Suppressor macrophage (primary cell): Measurements from ENCODE around the gene CELF2.

ENCODE experiments used
- DNase-seq, 4 experiments: peaks; one replicate each; pipeline ENCODE4 v3.0.0-alpha.2; 2020 to 2022

The CELF2 gene

DNA sequence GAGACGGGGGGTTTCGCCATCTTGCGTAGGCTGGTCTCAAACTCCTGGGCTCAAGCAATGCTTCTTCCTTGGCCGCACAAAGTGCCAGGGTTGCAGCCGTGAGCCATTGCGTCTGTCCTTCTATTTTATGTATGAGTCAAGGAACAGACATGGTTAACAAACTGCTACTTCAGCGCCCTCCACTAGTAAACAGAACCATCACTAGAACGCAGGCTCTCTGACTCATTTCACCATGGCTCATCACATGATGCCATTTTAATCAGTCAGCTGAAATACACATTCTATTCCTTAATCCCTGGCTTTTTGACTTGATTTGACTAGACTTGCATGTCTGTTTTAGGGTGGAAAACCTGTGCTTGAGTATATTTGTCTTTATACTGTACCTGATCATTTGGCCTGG, 41.3 kb downstream of the CELF2 start:
- DNase-seq = peak; percentile 18 to 64 (median 50)

DNA sequence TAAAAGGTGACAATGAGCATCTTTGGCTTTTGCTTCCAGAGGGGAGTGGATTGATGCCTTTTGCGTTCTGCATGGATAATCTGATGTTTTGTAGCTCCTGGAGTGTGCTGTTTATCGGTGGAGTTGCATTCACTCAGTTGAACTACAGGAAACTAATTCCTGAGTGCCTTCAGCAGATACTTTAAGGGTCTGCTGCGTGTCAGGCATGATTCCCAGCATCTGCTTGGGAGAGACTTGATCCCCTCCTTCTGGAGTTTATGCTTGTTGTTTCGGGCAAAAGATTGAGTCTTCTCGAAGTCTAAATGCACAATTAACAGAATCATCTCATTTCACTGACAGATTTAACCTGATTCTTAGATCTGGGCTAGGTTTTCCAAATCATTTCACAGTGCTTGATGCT, 46.2 kb downstream of the CELF2 start:
- no peak for DNase-seq

DNA sequence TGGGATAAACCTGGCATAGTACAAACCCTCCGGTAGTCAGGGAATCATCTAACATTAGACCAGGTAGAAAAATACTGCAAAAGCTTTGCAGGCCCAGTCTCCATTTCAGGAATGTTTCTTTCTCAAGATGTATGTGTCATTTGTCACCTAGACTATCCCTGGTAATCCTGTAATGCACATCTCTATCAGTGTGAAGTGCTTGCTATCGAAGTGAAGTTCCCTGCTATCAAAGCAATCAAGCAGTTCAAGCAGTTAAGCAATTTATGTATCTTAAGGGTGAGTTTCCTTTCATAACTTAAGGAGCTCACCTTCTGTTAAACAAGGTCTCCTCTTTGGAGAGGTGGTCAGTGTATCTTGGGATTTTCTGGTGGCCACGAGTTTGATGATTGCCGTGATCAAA, 47.2 kb downstream of the CELF2 start:
- DNase-seq = no peak

DNA sequence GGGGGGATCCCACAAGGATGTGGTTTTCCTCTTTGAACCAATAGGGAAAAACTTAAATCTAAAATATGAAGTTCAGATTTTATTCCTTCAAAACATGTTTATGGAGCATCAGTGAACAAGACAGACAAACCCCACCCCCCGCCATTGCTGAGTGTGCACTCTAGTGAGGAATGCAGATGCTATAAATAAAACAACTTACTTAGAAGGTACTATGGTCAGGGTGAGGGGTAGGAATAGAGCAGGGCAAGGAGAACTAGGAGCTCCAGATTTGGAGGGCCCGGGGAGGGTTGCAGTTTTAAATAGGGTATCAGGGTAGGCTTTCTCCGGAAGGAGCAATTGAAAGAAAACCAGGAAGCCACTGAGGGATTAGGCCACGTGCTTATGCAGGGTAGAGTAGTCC, 47.9 kb downstream of the CELF2 start:
- no peak for DNase-seq

- no peak for DNase-seq
These were observed 48.8 kb downstream of the CELF2 start for GRCh38 chr10:11066520-11066919.

GRCh38 chr10:11068861-11069633, 51.4 kb downstream of the CELF2 start:
- DNase-seq = no peak

DNA sequence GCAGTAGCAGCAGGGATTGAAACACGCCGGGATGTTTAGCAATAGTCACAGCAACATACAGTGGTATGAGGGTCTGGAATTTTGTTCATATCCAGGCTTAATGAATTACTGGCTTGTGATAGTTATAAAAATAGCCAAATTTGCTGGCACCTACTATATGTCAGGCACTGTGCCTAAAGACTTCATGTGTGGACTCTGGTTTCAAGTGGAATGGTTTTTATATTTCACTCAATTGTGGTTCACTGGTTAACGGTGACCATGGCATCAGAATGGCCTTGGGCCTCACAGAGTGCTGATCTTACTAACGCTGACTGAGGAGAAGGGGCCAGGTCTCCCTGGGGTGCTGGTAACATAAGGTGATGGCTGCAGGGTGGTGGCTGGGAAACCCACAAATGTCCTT, 55.7 kb downstream of the CELF2 start:
- no peak for DNase-seq

GRCh38 chr10:11074536-11075267, 57.0 kb downstream of the CELF2 start:
- no peak for DNase-seq

DNA sequence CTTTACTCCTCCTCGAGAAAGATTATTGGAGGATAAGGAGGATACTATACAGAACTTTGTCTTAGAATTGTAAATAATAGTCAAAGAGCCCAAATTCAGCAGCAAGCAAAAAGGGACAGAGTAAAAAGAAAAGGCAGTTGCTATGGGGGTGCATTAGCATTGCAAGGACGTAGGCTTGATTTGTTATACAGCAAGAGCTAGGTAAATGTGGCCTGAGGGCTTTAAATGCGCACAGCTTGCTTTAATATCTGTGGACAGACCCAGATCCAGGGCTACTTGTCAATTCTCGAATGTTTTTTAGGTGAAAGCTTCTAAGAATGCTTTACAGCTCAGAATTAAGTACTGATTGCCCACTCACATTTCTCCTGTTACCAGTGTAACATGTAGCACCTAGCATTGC, 58.5 kb downstream of the CELF2 start:
- no peak for DNase-seq

DNA sequence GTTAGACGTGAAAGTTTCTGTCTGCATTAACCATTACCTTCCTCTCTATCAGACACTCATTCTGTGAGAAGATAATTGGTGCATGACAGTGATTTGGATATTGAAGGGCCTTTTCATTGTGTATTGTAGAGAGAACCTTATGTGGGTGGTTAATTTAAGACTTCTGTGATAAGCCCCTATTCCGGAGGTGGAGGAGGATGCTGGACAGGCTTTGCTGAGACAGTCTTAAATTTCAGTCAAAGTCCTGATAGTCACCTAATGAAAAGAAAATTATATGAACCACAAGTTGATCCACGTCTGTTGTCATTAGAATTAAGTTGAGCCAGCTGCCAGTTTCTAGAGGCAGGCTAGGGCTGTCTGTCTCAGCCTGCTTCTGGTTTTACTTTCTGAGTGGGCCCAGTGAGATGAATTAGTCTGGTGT, 62.9 kb downstream of the CELF2 start:
- no peak for DNase-seq

- no peak for DNase-seq
These were observed 63.7 kb downstream of the CELF2 start for GRCh38 chr10:11081408-11081807.

GRCh38 chr10:11082526-11082925, 64.9 kb downstream of the CELF2 start:
- no peak for DNase-seq

- DNase-seq = no peak
These were observed 65.4 kb downstream of the CELF2 start for GRCh38 chr10:11083051-11083450.

GRCh38 chr10:11085545-11085944, 67.9 kb downstream of the CELF2 start:
- DNase-seq = no peak

- no peak for DNase-seq
These were observed 68.6 kb downstream of the CELF2 start for GRCh38 chr10:11086177-11086840.

DNA sequence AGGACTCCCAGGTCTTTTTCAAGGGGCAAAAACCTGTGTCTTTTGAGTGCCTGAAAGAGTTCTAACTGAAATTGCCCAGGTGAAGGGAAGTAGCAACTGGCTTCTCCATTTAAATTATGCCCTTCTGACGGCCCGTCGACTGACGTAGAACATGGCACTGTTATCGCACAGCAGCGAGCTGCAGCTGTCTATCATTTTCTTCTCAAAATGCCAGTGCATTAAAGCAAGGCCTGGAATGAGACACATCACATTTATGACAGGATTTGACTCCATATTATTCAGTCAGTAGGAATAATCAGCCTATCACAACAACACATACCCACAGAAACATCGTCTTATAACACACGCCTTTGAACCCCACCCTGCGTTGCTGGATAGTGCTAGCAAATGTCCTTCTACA, 69.7 kb downstream of the CELF2 start:
- no peak for DNase-seq

- no peak for DNase-seq
These were observed 71.0 kb downstream of the CELF2 start for GRCh38 chr10:11088709-11089108.

DNA sequence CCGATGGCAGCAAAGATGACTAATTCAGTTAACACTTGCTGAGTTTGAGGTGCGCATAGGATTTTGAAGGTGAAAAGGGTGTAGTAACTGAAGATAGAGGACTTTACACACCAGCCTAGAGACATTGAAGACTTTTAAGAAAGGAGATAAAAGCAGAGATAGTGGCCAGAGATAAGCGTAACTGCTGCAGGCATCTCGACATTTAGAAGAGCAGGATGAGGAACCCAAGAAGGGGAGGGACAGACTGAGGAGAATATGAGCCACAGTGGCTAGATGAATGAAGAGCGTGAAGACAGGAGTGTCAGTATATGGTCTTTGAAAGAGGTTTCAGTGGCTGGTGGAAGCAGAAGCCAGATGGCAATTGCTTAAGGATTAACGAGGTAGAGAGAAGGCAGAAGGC, 71.6 kb downstream of the CELF2 start:
- DNase-seq = no peak

DNA sequence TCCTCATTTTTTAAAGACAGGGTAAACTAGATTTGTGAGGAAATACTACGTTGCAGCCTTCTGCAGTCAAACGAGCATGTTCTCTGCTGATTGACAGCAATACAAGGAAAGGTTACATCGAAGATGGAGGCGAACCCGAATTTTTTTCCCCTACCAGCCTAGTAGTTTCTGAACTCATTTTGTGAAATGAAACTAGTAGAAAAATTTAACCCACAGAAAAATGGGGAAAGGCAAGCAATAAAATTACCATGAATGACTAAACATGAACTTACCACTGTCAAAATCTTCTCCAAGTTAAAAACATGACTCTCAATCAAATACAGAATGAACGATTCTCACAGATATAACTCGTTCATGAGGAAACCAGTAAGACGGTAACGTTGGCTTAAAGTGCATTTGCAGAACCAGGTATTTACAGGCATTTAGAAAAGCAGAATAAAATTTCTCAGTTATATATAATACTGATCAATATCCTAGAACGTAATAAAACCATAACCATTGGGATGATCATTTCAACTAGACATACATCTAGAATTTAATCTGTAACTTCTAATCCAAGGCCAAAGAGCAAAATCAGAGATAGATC, 73.9 kb downstream of the CELF2 start:
- DNase-seq = no peak

DNA sequence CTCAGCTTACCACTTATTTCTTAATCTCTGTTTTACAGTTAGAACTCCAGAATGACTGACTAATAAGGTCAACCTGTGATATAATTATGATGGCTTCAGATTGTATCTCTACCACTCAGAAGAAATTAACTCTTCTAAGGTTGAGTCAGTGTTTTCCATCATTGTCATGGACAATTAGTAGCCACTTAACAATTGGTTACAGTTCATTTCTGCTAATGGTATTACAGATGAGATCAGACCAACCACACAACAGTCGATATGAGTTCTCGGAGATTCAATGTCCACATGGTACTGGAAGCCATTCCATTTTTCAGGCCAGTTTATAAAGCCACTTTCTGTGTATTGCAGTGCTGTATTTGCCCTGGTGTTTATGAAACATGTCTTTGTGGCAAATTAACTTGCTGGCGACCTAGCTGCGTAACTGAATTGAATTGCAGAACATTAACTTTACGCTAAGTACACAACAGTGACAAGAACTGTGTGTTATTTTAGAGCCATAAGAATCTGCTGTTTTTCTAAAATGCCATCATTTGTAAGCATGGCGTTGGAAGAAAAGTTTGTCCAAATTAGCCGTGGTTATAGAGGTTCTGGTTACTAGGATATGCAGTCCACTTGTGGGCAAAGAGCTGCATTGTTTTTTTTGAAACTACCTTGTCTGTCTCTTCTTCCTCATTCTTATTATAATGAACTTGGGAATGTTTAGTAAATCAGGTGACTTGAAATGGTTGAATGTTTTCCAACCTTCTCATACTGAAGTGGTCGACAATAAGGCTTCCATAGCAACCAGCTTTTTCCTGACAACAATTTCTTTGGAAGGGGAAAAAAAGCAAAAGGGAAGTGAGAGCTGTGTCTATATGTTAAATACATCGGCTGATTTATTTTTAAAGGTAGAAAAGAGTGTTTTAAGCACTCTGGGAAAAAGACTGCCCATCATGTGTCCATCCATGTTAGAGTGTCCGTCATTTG, 76.4 kb downstream of the CELF2 start:
- no peak for DNase-seq

GRCh38 chr10:11095374-11095801, 77.7 kb downstream of the CELF2 start:
- DNase-seq = no peak

DNA sequence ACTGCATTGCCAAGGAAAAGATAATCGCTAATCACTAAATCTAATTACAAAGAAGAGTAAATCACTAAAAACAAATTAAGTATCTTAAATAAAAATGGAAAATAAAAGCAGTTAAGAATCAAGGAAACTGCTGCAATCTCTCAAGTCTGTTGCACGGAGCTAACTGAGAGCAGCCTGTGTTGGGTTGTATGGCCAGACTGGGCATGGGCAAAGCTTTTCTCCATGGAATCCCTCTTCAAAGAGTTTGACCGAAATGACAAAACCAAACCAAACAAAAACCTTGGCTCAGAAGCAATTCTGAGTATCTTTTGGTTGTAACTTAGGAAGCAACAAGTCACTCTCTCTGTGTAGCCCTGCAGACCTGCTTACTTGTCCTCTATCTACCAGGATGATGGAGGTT, 78.8 kb downstream of the CELF2 start:
- no peak for DNase-seq
